GM12801 (cell line): ENCODE measurements around the gene CSTF1.

Source experiments
- TF ChIP-seq, protein P1 (sequence below): IDR thresholded peaks from one replicate; pipeline ENCODE4 v1.5.1; 2011; ENCODE audit warnings: control low read depth; ENCODE audit not compliant: insufficient read length; ENCODE audit errors: extremely low read depth

CSTF1 gene

DNA sequence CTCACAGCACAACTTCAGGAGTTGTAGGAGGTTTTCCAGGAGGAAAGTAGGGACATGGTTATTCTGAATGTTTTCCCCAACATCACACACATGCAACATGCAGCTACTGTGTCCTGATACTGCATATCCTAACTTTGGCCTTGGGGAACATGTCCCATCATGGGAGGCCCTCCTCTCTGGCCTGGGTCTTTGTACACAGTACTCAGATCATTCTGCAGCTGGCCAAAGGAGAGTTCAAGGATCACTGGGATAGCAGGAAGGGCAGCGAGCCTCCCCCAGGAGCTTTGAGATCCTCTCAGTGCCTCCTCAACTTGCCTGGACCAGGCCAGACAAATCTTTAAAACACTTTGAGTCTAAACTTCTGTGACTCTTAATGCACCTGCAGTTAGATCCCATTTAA, 32.5 kb downstream of the CSTF1 start:
- TF ChIP-seq, protein P1, sequence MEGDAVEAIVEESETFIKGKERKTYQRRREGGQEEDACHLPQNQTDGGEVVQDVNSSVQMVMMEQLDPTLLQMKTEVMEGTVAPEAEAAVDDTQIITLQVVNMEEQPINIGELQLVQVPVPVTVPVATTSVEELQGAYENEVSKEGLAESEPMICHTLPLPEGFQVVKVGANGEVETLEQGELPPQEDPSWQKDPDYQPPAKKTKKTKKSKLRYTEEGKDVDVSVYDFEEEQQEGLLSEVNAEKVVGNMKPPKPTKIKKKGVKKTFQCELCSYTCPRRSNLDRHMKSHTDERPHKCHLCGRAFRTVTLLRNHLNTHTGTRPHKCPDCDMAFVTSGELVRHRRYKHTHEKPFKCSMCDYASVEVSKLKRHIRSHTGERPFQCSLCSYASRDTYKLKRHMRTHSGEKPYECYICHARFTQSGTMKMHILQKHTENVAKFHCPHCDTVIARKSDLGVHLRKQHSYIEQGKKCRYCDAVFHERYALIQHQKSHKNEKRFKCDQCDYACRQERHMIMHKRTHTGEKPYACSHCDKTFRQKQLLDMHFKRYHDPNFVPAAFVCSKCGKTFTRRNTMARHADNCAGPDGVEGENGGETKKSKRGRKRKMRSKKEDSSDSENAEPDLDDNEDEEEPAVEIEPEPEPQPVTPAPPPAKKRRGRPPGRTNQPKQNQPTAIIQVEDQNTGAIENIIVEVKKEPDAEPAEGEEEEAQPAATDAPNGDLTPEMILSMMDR: no peak

DNA sequence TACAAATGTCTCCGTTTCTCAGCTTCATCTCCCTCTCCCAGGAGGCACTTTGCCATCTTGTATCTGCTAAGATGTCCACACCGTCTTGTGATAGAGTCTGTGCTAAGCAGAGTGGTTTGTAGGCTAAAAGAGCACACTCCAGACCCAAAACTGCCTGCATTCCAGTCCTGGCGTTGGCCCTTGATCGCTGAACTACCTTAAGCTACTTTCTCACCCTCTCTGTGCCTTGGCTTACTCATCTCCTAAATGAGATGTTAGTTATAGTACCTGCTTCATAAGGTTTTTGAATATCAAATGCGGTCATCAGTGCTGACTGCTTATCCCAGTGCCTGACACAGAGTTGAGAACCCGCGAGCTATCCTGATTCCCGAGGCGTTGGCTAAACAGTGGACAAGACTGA, 33.6 kb downstream of the CSTF1 start:
- TF ChIP-seq, protein P1: no peak

DNA sequence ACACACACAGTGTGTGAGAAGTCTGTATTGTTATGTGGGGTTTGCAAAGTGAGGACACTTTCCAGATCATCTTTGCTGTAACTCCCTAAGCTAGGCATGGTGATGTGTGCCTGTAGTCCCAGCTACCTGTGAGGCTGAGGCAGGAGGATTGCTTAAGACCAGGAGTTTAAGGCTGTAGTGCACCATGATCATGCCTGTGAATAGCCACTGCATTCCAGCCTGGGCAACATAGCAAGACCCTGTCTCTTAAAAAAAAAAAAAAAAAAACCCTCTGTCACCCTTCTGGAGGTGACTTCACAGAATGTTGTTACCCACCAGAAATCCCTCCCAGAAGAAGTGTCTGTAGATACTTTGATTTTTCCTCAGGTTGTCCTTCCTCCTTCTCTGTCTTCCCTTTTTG, 34.5 kb downstream of the CSTF1 start:
- TF ChIP-seq, protein P1: no peak

DNA sequence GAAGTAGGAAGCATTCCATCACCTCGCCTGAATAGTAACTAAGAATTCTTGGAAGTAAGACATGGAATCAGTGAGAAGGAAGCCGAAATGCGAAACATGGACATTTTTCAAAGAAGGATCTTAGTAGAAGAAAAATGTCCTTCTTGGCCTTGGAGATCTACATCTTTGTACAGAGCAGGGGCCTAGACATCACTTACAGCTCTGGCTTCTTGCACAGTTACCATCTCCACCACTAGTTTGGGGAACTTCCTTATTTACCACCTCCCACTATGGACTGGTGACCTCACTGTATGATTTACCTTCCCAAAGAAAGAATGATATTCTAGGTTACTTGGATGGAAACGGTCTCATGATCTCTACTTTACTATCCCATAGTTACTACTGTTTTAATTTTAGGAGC, 35.4 kb downstream of the CSTF1 start:
- TF ChIP-seq, protein P1: no peak

DNA sequence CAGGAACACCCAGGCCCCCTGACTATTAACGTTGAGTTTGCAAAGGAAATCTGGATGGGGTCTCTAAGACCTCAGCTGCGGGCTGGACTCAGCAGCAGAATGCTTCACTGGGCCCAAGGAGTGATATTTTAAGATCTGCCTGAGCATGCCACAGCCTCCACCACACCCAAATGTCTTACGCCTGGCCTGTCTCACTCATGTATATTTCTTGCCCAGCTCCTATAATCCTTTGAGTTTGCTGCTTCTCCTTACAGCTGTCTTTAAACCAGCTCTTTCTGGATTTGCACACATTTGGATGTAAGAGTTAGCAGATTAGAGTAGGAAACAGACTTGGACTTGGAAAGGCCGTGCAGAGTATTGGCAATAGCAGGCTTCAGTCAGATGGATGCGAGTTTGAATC, 36.0 kb downstream of the CSTF1 start:
- TF ChIP-seq, protein P1: no peak

DNA sequence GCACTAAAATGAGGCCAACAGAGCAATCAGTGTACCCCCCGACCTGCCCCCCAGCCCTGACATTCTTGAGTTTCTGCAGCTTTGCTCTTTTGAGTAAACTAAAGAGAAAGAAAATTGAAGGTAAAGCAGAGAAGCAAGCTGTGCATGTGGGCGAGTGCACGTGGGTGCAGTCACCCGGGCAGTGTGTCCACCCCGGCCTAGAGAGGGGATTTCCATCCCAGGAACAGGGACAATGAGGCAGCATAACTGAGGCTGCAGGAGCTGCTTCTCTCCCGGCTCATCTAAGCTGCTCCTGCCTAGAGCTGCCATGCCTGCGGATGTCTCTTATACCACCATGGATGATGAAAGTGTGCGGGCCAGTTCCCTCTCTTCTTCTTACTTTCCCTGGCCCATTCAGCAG, 36.4 kb downstream of the CSTF1 start:
- TF ChIP-seq, protein P1: no peak

DNA sequence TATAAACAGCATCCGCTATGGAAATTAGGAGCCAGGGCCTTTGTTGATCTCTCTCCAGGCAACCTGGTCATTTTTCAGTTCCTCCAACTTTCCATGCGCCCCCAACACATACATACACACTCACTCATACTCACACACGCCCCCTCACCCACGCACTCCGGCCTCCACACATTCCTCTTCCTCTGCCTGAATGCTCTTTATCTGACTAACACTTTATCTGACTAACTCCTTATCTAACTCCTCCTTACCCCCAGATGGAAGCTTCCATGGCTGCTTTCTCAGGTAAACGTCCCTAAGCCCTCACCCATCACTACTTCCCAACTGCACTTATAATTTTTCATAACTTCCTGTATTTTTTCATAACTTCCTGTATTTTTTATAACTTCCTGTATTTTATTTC, 37.1 kb downstream of the CSTF1 start:
- TF ChIP-seq, protein P1: no peak

DNA sequence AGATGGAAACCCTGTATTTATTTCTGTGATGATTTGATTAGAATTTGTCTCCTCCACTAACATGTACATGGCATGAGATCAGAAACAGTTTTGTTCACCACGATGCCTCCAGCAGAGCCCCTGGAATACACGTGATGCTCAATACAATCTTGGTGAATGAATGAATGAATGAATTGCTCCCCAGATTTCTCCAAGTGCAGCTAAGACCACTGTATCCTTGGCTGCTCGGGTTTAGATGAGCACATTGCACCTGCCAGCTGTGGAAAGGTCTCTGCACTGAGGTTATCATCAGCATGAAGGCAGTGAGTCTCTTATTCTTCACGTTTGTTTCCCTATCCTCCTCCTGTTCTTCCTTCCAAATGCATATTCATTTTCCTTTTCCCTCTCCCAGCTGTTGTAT, 37.5 kb downstream of the CSTF1 start:
- TF ChIP-seq, protein P1: no peak
